Measurements from ENCODE around the gene AMN1.

AMN1 gene

DNA sequence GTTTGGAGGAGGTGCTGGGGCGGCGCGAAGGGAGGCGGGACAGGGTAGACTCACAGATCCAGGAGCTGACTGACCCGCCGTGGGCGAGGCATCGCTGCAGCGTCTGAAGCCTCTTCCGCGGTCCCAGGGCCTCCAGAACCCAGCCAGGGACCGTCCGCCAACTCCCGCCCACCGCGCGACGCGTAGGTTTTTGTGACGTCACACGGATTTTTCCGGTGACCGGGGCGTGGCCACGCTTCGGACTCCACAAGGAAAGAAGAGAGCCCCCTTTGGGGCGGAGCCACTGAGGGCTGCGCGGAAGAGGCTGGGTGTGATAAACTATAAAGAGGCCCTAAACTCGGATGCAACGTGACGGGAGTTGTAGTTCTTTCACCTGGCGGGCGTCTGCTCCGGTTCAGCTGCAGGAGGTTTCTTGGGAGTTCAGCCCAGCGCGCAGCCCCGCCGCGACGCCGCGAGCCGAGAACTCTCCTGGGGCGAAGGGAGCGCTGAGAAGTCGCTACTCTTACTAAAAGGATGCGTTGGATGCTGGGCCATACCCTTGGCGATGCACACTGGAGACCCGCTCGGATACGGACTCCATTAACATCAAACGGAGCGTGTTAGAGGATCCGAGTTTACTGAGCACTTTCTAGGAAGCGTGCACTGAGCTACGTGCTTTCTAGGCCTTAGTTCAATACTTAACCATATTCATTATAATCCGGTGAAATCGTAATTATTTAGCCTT, at the start of gene AMN1:
AMN1 (minus strand) TSS at position 105 of the 724 bp plus-strand sequence; CDS start at position 92, 13 bp downstream.
- peak within 1 kb of the TSS; percentile 73 for H3K4me3 ChIP-seq (ENCODE audit: low read depth, low read length)
- no peak for TF ChIP-seq CTCF (IDR thresholded peaks at IDR 0.05; ENCODE audit: borderline replicate concordance, insufficient read depth, low read depth, low read length)

DNA sequence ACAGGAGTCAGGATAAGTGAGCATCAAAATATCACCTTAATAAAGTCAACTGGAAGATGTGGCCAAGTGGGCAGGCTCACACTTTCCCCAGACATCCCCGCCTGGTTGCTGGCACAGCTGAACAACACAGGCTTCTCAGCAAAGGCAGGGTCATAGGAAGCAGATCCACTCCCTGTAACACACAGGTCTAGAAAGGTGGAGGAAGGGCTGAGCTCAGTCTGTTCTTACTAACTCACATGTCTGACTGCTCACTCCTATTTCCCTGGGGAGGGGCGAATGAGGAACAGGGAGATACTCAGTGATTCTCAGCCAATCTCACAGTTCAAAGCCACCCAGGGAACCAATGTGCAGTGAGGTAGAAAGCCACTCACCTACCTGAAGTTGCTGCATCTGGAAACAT, 45.0 kb upstream of the AMN1 start:
- H3K4me3 ChIP-seq (ENCODE audit: low read depth, low read length) = no peak overlapping the region
- TF ChIP-seq CTCF (IDR thresholded peaks at IDR 0.05; ENCODE audit: borderline replicate concordance, insufficient read depth, low read depth, low read length) = no peak

GRCh38 chr12:31773223-31773750, 44.5 kb upstream of the AMN1 start:
- no peak for TF ChIP-seq CTCF (IDR thresholded peaks at IDR 0.05; ENCODE audit: borderline replicate concordance, insufficient read depth, low read depth, low read length)
- no peak overlapping the region for H3K4me3 ChIP-seq (ENCODE audit: low read depth, low read length)

DNA sequence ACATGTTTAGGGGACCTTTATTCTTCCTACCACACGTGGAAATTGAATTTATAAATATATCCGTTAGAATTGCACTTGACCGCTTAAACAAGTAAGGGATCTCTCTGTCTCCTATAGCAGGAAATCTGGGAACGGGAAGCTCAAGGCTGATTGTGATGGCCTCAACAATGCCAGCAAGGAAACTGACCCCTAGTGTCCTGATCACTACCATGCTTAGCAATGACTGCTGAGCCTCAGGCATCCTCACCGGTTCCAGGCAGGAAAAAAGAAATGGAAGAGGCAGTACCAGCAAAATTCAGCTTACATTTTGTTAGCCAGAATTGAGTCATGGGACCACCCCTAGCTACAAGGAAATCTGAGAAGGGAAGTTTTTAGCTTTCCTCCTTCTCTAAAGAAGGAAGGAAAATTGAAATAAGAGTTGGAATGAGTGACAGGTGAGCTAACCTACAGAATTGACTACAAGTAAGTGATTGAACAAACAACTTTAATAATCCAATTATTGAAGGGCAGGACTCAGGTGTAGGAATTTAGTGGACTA, 43.9 kb upstream of the AMN1 start:
- no peak overlapping the region for H3K4me3 ChIP-seq (ENCODE audit: low read depth, low read length)
- no peak for TF ChIP-seq CTCF (IDR thresholded peaks at IDR 0.05; ENCODE audit: borderline replicate concordance, insufficient read depth, low read depth, low read length)

GRCh38 chr12:31772186-31772585, 43.4 kb upstream of the AMN1 start:
- H3K4me3 ChIP-seq (ENCODE audit: low read depth, low read length) = no peak overlapping the region

DNA sequence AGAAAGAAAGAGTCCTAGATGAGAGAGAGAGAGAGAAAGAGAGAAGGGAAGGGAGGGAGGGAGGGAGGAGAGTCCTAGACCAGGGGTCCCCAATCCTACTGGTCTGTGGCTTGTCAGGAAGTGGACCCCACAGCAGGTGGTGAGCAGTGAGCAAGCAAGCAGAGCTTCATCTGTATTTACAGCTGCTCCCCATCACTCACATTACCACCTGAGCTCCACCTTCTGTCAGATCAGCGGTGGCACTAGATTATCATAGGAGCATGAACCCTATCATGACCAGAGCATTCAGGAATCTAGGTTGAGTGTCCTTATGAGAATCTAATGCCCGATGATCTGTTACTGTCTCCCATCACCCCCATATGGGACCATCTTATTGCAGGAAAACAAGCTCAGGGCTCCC, 39.2 kb upstream of the AMN1 start:
- TF ChIP-seq CTCF (IDR thresholded peaks at IDR 0.05; ENCODE audit: borderline replicate concordance, insufficient read depth, low read depth, low read length) = no peak
- no peak overlapping the region for H3K4me3 ChIP-seq (ENCODE audit: low read depth, low read length)

More at GRCh38 chr12:31772186-31772585, 43.4 kb upstream of the AMN1 start:
- no peak for TF ChIP-seq CTCF (IDR thresholded peaks at IDR 0.05; ENCODE audit: borderline replicate concordance, insufficient read depth, low read depth, low read length)

- no peak for TF ChIP-seq CTCF (IDR thresholded peaks at IDR 0.05; ENCODE audit: borderline replicate concordance, insufficient read depth, low read depth, low read length)
- no peak overlapping the region for H3K4me3 ChIP-seq (ENCODE audit: low read depth, low read length)
These were observed 37.1 kb upstream of the AMN1 start for GRCh38 chr12:31765931-31766330.
